Right hindlimb (tissue), 1 donor: Measurements from ENCODE around the gene ZBTB7A.
A peak's percentile ranks its signal among the peaks of the same experiment; 100 is the strongest.
"Not testable (repeated sequence)": the region's sequence is repeated elsewhere in the genome, so short reads cannot be mapped to it uniquely, and the experiment has no call there.

Experiments
- DNase-seq: peaks from one replicate; pipeline ENCODE4 v3.0.0-alpha.2; 2018

ZBTB7A gene

GRCh38 chr19:4014541-4015491 is 51.9 kb downstream of the ZBTB7A start:
- DNase-seq = no peak

- DNase-seq = no peak
Observed at GRCh38 chr19:4013886-4014540, 52.7 kb downstream of the ZBTB7A start.

GRCh38 chr19:4012975-4013634 is 53.6 kb downstream of the ZBTB7A start:
- no peak for DNase-seq

GRCh38 chr19:4012092-4012974 is 54.4 kb downstream of the ZBTB7A start:
- DNase-seq = no peak

- DNase-seq = not testable (repeated sequence)
Observed at GRCh38 chr19:4011430-4011829, 55.3 kb downstream of the ZBTB7A start.

GRCh38 chr19:4010808-4011110 is 55.9 kb downstream of the ZBTB7A start:
- no peak for DNase-seq

- DNase-seq = peak; percentile 57
Observed at GRCh38 chr19:4009990-4010807, 56.5 kb downstream of the ZBTB7A start.

- peak; percentile 63 for DNase-seq
Observed at GRCh38 chr19:4007836-4008539, 58.7 kb downstream of the ZBTB7A start.

GRCh38 chr19:4007021-4007835 is 59.5 kb downstream of the ZBTB7A start, which contains the start of gene PIAS4:
TSS of gene PIAS4 (plus strand) at chr19:4007736. CDS start at chr19:4007761, 25 bp downstream.
- peak; percentile 98 for DNase-seq

- not testable (repeated sequence) for DNase-seq
Observed at GRCh38 chr19:4005436-4005835, 61.3 kb downstream of the ZBTB7A start.

GRCh38 chr19:4000798-4001197 is 65.9 kb downstream of the ZBTB7A start:
- not testable (repeated sequence) for DNase-seq

GRCh38 chr19:3998667-3999412 is 67.9 kb downstream of the ZBTB7A start:
- DNase-seq = not testable (repeated sequence)

GRCh38 chr19:3995607-3996006 is 71.1 kb downstream of the ZBTB7A start:
- DNase-seq = no peak
